ENCODE measurements around the gene XRCC5.

XRCC5 gene

GRCh38 chr2:216161967-216162366, 52.8 kb downstream of the XRCC5 start:
- no peak for DNase-seq

GRCh38 chr2:216163518-216163917, 54.4 kb downstream of the XRCC5 start:
- DNase-seq, result no peak

GRCh38 chr2:216164087-216164486, 54.9 kb downstream of the XRCC5 start:
- no peak for DNase-seq

GRCh38 chr2:216164576-216164975, 55.4 kb downstream of the XRCC5 start:
- no peak for DNase-seq

GRCh38 chr2:216165711-216166110, 56.6 kb downstream of the XRCC5 start:
- DNase-seq, result no peak

- DNase-seq, result no peak
Observed at GRCh38 chr2:216169087-216169486, 59.9 kb downstream of the XRCC5 start.

- DNase-seq, result no peak
Observed at GRCh38 chr2:216170076-216170763, 61.1 kb downstream of the XRCC5 start.

- no peak for DNase-seq
Observed at GRCh38 chr2:216171011-216171410, 61.9 kb downstream of the XRCC5 start.

- DNase-seq, result no peak
Observed at GRCh38 chr2:216172493-216172892, 63.3 kb downstream of the XRCC5 start.

- DNase-seq, result no peak
Observed at GRCh38 chr2:216179015-216179414, 69.9 kb downstream of the XRCC5 start.

- DNase-seq, result no peak
Observed at GRCh38 chr2:216181351-216181750, 72.2 kb downstream of the XRCC5 start.

- no peak for DNase-seq
Observed at GRCh38 chr2:216181953-216182461, 72.9 kb downstream of the XRCC5 start.

- no peak for DNase-seq
Observed at GRCh38 chr2:216183462-216183861, 74.3 kb downstream of the XRCC5 start.

- no peak for DNase-seq
Observed at GRCh38 chr2:216188559-216188850, 79.4 kb downstream of the XRCC5 start.

GRCh38 chr2:216188956-216189355, 79.8 kb downstream of the XRCC5 start:
- no peak for DNase-seq

- no peak for DNase-seq
Observed at GRCh38 chr2:216189410-216189809, 80.3 kb downstream of the XRCC5 start.

- DNase-seq, result no peak
Observed at GRCh38 chr2:216192181-216192580, 83.0 kb downstream of the XRCC5 start.

- no peak for DNase-seq
Observed at GRCh38 chr2:216192931-216193330, 83.8 kb downstream of the XRCC5 start.

- DNase-seq, result peak; percentile 71
Observed at GRCh38 chr2:216194013-216194412, 84.9 kb downstream of the XRCC5 start.

GRCh38 chr2:216194561-216194960, 85.4 kb downstream of the XRCC5 start:
- no peak for DNase-seq

- peak; percentile 81 for DNase-seq
Observed at GRCh38 chr2:216195565-216196029, 86.4 kb downstream of the XRCC5 start.

- DNase-seq, result no peak
Observed at GRCh38 chr2:216201692-216202306, 92.7 kb downstream of the XRCC5 start.

- DNase-seq, result no peak
Observed at GRCh38 chr2:216202626-216203250, 93.6 kb downstream of the XRCC5 start.

GRCh38 chr2:216205486-216205885, 96.3 kb downstream of the XRCC5 start:
- no peak for DNase-seq
